Measurements from ENCODE around the gene TNFRSF4. TPM values are rescaled to one million over a fixed set of nuclear protein-coding genes. Genes with fewer than 3 reads are reported as not detected.
A peak's percentile ranks its signal among the peaks of the same experiment; 100 is the strongest.

The TNFRSF4 gene
- total RNA-seq, 1 experiment from 2014 or later = 2.8 TPM

DNA sequence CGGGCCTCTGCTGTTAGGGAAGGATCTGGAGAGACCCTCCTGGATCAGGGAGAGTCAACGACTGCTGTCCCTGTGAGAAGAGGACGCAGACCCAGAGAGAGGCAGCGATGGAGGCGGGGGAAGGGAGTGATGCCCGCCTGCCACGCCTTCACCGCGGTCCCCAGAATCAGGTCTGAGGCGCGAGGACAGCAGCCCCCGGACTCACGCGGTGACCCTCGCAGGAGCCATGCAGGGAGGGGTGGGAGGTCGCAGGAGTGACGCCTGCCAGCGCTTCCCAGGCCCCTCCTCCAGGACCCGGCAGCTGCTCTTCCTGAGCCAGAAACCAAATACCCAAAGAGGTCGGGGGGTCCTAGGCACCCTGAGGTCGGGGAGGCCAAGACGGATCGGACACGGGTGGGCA lies 6.2 kb upstream of the TNFRSF4 start:
- H3K4me3 ChIP-seq = no peak overlapping the region
- H3K27ac ChIP-seq = no peak overlapping the region
- no peaks in the 10 kb centered on the region for H3K27me3 ChIP-seq
- no peaks in the 10 kb centered on the region for H3K9me3 ChIP-seq (replicated peaks)
- DNase-seq = no peak
- H3K4me1 ChIP-seq = no peaks in the 10 kb centered on the region; the same call in 1 of the 2 replicates
- peaks cover 74% of the 10 kb centered on the region for H3K36me3 ChIP-seq

GRCh38 chr1:1219341-1219740 lies 5.4 kb upstream of the TNFRSF4 start:
- no peak for DNase-seq
- no peaks in the 10 kb centered on the region for H3K9me3 ChIP-seq (replicated peaks)
- H3K27ac ChIP-seq = no peak overlapping the region
- peaks cover 65% of the 10 kb centered on the region for H3K36me3 ChIP-seq
- no peaks in the 10 kb centered on the region for H3K27me3 ChIP-seq
- no peaks in the 10 kb centered on the region; the same call in 1 of the 2 replicates for H3K4me1 ChIP-seq
- no peak overlapping the region for H3K4me3 ChIP-seq

DNA sequence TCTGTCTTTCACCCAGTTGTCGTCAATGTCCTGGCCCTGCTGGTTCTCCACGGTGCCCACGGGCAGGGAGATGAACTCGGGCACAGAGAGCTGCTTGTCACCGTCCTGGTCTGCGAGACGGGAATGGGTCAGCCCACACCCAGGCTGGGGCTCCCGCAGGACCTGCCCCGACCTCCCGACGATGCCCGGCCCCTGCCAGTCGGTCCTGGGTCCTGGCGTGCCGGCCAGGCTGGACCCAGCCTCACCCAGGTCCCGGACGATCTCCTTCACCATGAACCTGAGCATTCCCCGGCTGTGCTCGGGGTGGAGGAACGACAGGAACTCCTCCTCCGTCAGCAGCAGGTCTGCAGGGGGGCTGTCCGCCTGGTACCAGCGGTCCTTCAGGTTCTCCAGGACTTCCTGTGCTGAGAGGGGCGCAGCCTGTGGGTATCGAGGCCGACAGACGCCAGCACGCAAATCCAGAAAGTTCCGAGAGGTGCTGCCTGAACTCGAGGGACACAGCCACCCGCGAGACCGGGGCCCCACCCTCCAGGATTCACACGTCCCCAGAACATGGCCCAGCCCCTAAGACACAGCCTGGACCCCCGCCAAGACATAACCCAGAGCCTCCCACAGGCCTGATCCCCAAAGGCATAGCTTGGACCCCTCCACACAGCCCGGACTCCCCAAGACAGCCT lies 4.7 kb upstream of the TNFRSF4 start:
- peaks cover 60% of the 10 kb centered on the region for H3K36me3 ChIP-seq

DNA sequence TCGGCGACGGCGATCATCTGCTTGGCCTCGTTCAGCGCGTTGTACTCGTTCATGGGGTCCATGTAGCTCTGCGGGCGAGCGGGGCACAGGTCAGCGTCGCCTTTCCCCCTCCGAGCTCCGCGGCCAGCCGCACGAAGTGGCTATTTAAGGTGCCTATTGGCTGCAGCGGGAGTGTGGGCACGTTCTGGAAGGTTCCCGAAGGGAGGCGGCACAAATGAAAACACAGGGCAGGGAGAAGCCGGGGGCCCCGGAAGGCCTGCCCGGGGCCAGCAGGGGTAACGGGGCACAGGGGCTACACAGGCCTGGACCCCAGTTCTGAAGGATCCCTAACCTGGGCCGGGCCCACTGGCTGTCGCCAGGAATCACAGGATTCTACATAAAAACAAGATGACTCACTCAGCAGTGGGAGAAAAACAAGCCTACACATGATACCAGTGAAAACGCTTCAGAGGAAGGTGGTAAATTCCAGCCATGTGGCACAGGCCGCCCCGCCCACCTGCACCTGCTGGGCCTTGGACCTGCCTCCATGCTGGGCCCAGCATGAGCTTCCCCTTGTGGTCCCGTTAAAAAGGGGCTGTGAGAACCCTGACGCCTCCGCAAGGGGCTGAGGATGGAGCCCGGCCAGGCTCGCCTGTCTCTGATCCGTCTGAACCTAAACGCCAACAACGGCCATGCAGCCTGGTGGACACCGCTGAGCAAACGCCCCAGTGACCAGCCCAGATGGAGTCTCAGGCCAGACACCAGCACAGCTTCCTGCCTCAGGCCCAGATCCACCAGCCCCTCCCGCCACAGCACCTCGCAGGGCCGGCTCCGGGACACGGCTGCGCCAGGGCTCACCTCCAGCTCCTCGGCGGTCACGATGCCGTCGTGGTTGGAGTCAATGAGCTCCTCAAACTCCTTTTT lies 3.9 kb upstream of the TNFRSF4 start:
- Histone ChIP-seq H3K4me3 (no peak overlapping the region), H3K36me3 (peaks cover 55% of the 10 kb centered on the region)

More for the DNA sequence above, 4.7 kb upstream of the TNFRSF4 start:
- H3K4me1 ChIP-seq = no peaks in the 10 kb centered on the region; the same call in 1 of the 2 replicates
- no peak overlapping the region for H3K4me3 ChIP-seq
- H3K9me3 ChIP-seq (replicated peaks) = no peaks in the 10 kb centered on the region
- no peak overlapping the region for H3K27ac ChIP-seq
- no peaks in the 10 kb centered on the region for H3K27me3 ChIP-seq
- no peak for DNase-seq

DNA sequence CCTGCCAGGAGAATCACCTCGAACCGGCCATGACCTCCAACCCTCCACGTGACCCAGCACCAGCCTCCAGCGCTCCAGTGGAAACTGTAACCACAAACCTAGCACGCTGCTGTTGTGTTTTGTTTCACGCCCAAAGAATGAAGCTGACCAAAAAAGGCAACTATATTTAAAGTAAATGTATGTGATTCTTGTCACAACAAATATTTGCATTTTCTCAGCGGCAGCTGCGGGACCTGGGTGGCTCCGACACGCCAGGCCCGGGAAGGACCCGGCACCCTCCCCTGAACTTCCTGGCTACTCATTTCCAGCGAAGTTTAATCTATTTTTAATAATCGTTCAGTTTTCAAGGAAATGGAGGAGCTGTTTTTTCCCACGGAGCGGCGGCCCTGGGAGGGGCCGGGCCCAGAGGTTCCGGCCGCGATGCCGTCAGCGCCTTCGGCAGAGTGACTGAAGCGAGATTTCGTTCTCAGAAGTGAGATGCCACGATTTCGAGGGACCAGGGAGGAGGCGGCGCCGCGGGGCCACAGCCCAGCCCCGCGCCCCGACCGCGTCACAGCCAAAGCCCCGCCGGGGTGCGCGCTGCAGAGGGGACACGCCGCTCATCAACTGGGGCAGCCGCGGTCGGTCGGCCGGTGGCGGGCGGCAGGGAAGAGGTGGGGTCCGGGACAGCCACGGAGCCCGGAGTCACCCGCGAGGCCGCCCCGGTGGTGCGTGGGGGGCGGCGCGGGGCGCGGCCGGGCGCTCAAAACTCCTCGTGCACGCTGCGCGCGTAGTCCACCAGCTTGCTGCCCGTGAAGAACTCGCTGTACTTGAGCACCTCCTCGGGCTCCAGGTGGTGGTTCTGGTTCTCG lies 3.0 kb upstream of the TNFRSF4 start:
- Histone ChIP-seq H3K27ac (no peak overlapping the region), H3K4me3 (no peak overlapping the region), H3K4me1 (peaks cover 8% of the 10 kb centered on the region; the same call in 1 of the 2 replicates), H3K9me3 (replicated peaks) (no peaks in the 10 kb centered on the region), H3K36me3 (peaks cover 46% of the 10 kb centered on the region), H3K27me3 (no peaks in the 10 kb centered on the region)
- DNase-seq = no peak

More for the DNA sequence above, 3.9 kb upstream of the TNFRSF4 start:
- H3K27me3 ChIP-seq = no peaks in the 10 kb centered on the region
- peaks cover 5% of the 10 kb centered on the region; the same call in 1 of the 2 replicates for H3K4me1 ChIP-seq
- no peaks in the 10 kb centered on the region for H3K9me3 ChIP-seq (replicated peaks)
- H3K27ac ChIP-seq = no peak overlapping the region
- DNase-seq = no peak

DNA sequence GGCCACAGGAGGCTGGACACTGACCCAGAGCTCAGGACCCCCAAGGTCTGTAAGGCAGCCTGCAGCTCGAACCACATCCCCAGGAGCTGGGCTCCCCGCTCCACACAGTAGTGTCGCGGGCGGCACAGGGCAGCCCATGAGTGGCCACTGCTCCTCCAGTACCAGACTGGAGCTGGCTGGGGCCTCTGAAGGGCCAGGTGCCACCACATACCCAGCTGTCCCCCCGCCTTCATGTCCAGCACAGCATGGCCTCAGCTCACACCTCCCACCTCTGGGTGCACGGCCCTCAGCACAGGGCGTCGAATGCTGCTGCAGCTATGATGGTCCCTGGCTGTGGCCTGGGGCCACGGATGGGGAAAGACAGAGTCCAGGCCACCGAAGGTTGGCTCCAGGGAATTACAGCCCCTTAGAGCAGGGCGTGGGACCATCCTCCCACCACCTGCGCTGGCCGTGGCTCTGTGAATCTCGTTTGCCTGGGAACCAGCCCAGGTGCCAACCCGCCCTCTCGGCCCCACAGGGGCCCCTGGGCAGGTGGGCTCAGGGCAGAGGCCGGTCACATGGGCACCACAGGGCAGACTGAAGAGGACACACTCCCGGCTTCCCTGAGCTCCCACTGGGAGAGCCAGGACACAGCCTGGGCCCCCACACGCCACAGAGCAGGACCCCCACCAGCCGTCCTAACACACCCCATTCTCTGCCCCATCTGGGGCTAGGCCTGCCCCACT lies 2.1 kb upstream of the TNFRSF4 start:
- no peaks in the 10 kb centered on the region for H3K9me3 ChIP-seq (replicated peaks)
- DNase-seq = no peak
- no peak overlapping the region for H3K4me3 ChIP-seq
- peaks cover 36% of the 10 kb centered on the region for H3K36me3 ChIP-seq
- H3K4me1 ChIP-seq = peaks cover 13% of the 10 kb centered on the region; the same call in 1 of the 2 replicates
- no peaks in the 10 kb centered on the region for H3K27me3 ChIP-seq
- no peak overlapping the region for H3K27ac ChIP-seq

- no peaks in the 10 kb centered on the region for H3K27me3 ChIP-seq
- H3K4me1 ChIP-seq = peaks cover 13% of the 10 kb centered on the region; the same call in 1 of the 2 replicates
- peaks cover 28% of the 10 kb centered on the region for H3K36me3 ChIP-seq
- DNase-seq = no peak
- no peaks in the 10 kb centered on the region for H3K9me3 ChIP-seq (replicated peaks)
- H3K4me3 ChIP-seq = no peak overlapping the region
- H3K27ac ChIP-seq = no peak overlapping the region
These were observed 1.2 kb upstream of the TNFRSF4 start for GRCh38 chr1:1215080-1215676.

- Histone ChIP-seq H3K4me3 (peak overlapping the region; percentile 57), H3K27me3 (no peaks in the 10 kb centered on the region), H3K9me3 (replicated peaks) (no peaks in the 10 kb centered on the region), H3K36me3 (peaks cover 7% of the 10 kb centered on the region), H3K4me1 (peaks cover 25% of the 10 kb centered on the region), H3K27ac (peak overlapping the region; percentile 30; the same call in 1 of the 2 replicates)
- peak; percentile 86 to 88 for DNase-seq
These were observed 1.1 kb downstream of the TNFRSF4 start for GRCh38 chr1:1212780-1213344.

DNA sequence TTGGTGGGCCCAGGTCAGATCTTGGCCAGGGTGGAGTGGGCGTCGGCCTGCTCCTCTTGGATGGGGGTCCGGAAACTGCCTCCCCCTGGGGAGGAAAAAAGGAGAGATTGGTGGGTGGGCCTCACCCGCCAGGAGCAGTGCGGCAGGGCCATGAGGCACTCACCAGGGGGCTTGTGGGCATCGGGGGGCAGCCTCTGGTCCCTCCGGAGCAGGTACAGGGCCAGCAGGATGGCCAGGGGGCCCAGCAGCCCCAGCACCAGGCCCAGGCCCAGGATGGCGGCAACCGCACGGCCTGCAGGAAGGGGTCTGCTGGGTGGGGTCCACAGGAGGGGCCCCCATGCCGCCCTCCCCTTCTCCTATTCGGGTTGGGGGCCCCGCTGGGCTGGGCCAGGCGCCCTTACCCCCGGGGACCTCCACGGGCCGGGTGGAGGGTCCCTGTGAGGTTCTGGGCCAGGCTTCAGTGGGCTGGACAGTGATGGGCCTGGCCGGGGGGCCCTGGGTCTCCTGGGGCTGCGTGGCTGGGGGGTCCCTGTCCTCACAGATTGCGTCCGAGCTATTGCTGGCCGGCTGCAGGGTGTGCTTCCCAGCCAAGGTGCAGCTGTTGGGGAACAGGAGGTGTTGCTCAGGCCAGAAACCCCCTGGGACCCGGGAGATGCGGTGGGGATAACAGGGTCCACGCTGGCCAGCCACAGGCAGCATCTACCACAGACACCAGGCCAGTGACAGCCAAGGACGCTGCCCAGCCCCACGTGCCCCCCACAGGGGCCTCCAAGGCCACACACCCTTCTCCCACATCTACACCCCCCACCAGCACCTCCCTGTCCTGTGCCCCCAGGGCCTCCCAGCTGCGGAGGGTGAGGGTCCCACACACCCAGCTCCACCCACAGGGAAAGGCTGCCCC lies 2.2 kb downstream of the TNFRSF4 start:
- Histone ChIP-seq H3K4me3 (peak overlapping the region; percentile 18; the same call in 1 of the 2 replicates), H3K4me1 (peaks cover 31% of the 10 kb centered on the region), H3K9me3 (replicated peaks) (no peaks in the 10 kb centered on the region), H3K27me3 (no peaks in the 10 kb centered on the region), H3K27ac (no peak overlapping the region), H3K36me3 (peaks cover under 1% of the 10 kb centered on the region; the same call in 1 of the 2 replicates)
- DNase-seq = peak; percentile 78 to 87

- no peak overlapping the region for H3K4me3 ChIP-seq
- H3K4me1 ChIP-seq = peaks cover 34% of the 10 kb centered on the region
- DNase-seq = no peak
- no peaks in the 10 kb centered on the region for H3K36me3 ChIP-seq
- H3K27me3 ChIP-seq = no peaks in the 10 kb centered on the region
- no peak overlapping the region for H3K27ac ChIP-seq
- no peaks in the 10 kb centered on the region for H3K9me3 ChIP-seq (replicated peaks)
These were observed 3.0 kb downstream of the TNFRSF4 start for GRCh38 chr1:1210726-1211540.

GRCh38 chr1:1208713-1209433 lies 5.1 kb downstream of the TNFRSF4 start:
- Histone ChIP-seq H3K36me3 (no peaks in the 10 kb centered on the region), H3K27ac (peak overlapping the region; percentile 73), H3K27me3 (no peaks in the 10 kb centered on the region), H3K4me3 (peak overlapping the region; percentile 44), H3K9me3 (replicated peaks) (no peaks in the 10 kb centered on the region), H3K4me1 (peaks cover 51% of the 10 kb centered on the region)
- peak; percentile 90 to 91 for DNase-seq
